GM18507 (cell line): ENCODE measurements around the gene CYP11A1.

Source experiments
- DNase-seq: peaks from one replicate; pipeline ENCODE4 v3.0.0; 2011; ENCODE audit warnings: low read depth; ENCODE audit not compliant: insufficient read length; ENCODE audit errors: extremely low spot score
- FAIRE-seq: peaks from 2 replicates; lab custom pipeline; 2011; peaks lifted over from hg19 to GRCh38; lab: Jason Lieb, UNC

The CYP11A1 gene

GRCh38 chr15:74289671-74290070, 77.8 kb downstream of the CYP11A1 start:
- DNase-seq (no peak), FAIRE-seq (no peak)
